Measurements from ENCODE around the gene FNBP1L. TPM values are rescaled to one million over a fixed set of nuclear protein-coding genes. Genes with fewer than 3 reads are reported as not detected.

The FNBP1L gene
- total and polyA plus RNA-seq, 2 of the 8 experiments (the other 6 are each of a cell fraction or from before 2014, with no cell fraction given) = 48.9 to 95.9 TPM

GRCh38 chr1:93518516-93518915, 70.6 kb downstream of the FNBP1L start:
- Histone ChIP-seq H3K23ac (ENCODE audit: insufficient read length) (no peak overlapping the region), H2AFZ (ENCODE audit: low read length) (no peak overlapping the region), H3K79me2 (ENCODE audit: control insufficient read depth in 1 of 2, insufficient read depth in 2 of 2, low read length in 2 of 2) (peaks cover 0 to 64% of the 10 kb centered on the region in 2 experiments; a peak in 3 of 4 replicates)

More at GRCh38 chr1:93518516-93518915, 70.6 kb downstream of the FNBP1L start:
- no peak for TF ChIP-seq PHF8 (conservative IDR thresholded peaks at IDR 0.05; ENCODE audit: low read depth, low read length)
- no peak for DNase-seq (ENCODE audit: low read depth in 1 of 2, low spot score in 2 of 2)
- Histone ChIP-seq H3K14ac (ENCODE audit: insufficient read length) (no peak overlapping the region), H3K18ac (ENCODE audit: extremely low read depth, low read length) (no peak overlapping the region), H3K79me1 (ENCODE audit: low read depth, low read length) (peaks cover 6% of the 10 kb centered on the region; the same call in 1 of the 2 replicates), H3K23me2 (ENCODE audit: low read depth, low read length) (no peaks in the 10 kb centered on the region), H4K91ac (replicated peaks; ENCODE audit: insufficient read length, low read length) (no peak overlapping the region), H3K27ac (ENCODE audit: low read depth, low read length) (no peak overlapping the region), H2AK5ac (ENCODE audit: low read depth, low read length) (no peak overlapping the region), H2BK5ac (ENCODE audit: low read depth, low read length) (no peak overlapping the region), H3K36me3 (ENCODE audit: control insufficient read depth in 2 of 4, insufficient read depth in 4 of 4, low read length in 3 of 4) (peaks cover 0 to 5% (median 0%) of the 10 kb centered on the region in 4 experiments; a peak in 1 of 8 replicates), H2BK120ac (replicated peaks; ENCODE audit: low read depth, low read length) (no peak overlapping the region), H3K4me3 (ENCODE audit: extremely low read depth in 1 of 4, insufficient read depth in 2 of 4, low read depth in 3 of 4, low read length in 4 of 4) (no peak overlapping the region), H3K56ac (replicated peaks; ENCODE audit: insufficient read length, low read depth, low read length) (no peak overlapping the region), H3K4me2 (ENCODE audit: insufficient read depth in 1 of 2, low read depth in 2 of 2, low read length in 2 of 2) (no peak overlapping the region), H2BK15ac (ENCODE audit: low read length) (no peak overlapping the region), H2BK20ac (ENCODE audit: low read length) (no peak overlapping the region), H4K8ac (ENCODE audit: extremely low read depth, insufficient read depth, low read length) (no peak overlapping the region), H3K27me3 (replicated peaks in 1 of 4; ENCODE audit: control insufficient read depth in 3 of 4, extremely low read depth in 1 of 4, insufficient read depth in 3 of 4, low read length in 3 of 4) (no peaks in the 10 kb centered on the region), H2BK12ac (ENCODE audit: low read depth, low read length) (no peak overlapping the region), H3K9me3 (ENCODE audit: insufficient read depth in 2 of 2, low read depth in 1 of 2, low read length in 1 of 2) (no peaks in the 10 kb centered on the region), H3K4ac (replicated peaks; ENCODE audit: insufficient read length, low read depth, low read length) (no peak overlapping the region), H3K9ac (replicated peaks in 1 of 4; ENCODE audit: extremely low read depth in 1 of 4, low read depth in 3 of 4, low read length in 3 of 4) (no peak overlapping the region), H4K5ac (ENCODE audit: insufficient read length, low read depth, low read length) (no peak overlapping the region), H3K4me1 (replicated peaks in 1 of 4; ENCODE audit: control insufficient read depth in 3 of 4, insufficient read depth in 4 of 4, low read length in 3 of 4) (no peaks in the 10 kb centered on the region), H4K20me1 (replicated peaks in 1 of 2; ENCODE audit: control insufficient read depth in 1 of 2, insufficient read depth in 2 of 2, low read length in 2 of 2) (peaks cover 0 to 5% of the 10 kb centered on the region in 2 experiments)
- CTCF ChIA-PET (ENCODE audit: partially characterized antibody) = interaction anchor here (1.4 kb wide), 2 partner anchors 12 to 81 kb away, joined by 3 read pairs; no protein-coding TSS in a partner anchor
- POLR2A ChIA-PET (ENCODE audit: partially characterized antibody) = no interaction called here
- no peak for FAIRE-seq

Data from H1 (cell line).